NCI-H2081 treated with DMSO at 0.1 percent for 48 hours (cell line): ENCODE data around the gene NFAT5.
"Not testable (repeated sequence)": the region's sequence is repeated elsewhere in the genome, so short reads cannot be mapped to it uniquely, and the experiment has no call there.

Experiments used
- DNase-seq: peaks from one replicate; lab custom pipeline; 2025; lab: John Stamatoyannopoulos, UW

NFAT5 gene

GRCh38 chr16:69706256-69706974 is 140.6 kb downstream of the NFAT5 start:
- no peak for DNase-seq

GRCh38 chr16:69706975-69707340 is 141.2 kb downstream of the NFAT5 start:
- DNase-seq: no peak

GRCh38 chr16:69707920-69708683 is 142.3 kb downstream of the NFAT5 start:
- no peak for DNase-seq

- no peak for DNase-seq
Measured at GRCh38 chr16:69709456-69710084, 143.8 kb downstream of the NFAT5 start.

GRCh38 chr16:69711115-69711740 is 145.5 kb downstream of the NFAT5 start:
- no peak for DNase-seq

GRCh38 chr16:69712277-69712676 is 146.5 kb downstream of the NFAT5 start:
- no peak for DNase-seq

- no peak for DNase-seq
Measured at GRCh38 chr16:69712914-69713581, 147.3 kb downstream of the NFAT5 start.

GRCh38 chr16:69717066-69717465 is 151.3 kb downstream of the NFAT5 start:
- no peak for DNase-seq

- DNase-seq: no peak
Measured at GRCh38 chr16:69718111-69718764, 152.5 kb downstream of the NFAT5 start.

- no peak for DNase-seq
Measured at GRCh38 chr16:69720822-69721430, 155.2 kb downstream of the NFAT5 start.

- no peak for DNase-seq
Measured at GRCh38 chr16:69721441-69721957, 155.7 kb downstream of the NFAT5 start.

GRCh38 chr16:69724414-69724873 is 158.7 kb downstream of the NFAT5 start:
- no peak for DNase-seq

GRCh38 chr16:69724981-69725479 is 159.3 kb downstream of the NFAT5 start:
- DNase-seq: no peak

- no peak for DNase-seq
Measured at GRCh38 chr16:69725480-69726312, 159.9 kb downstream of the NFAT5 start.

- peak; percentile 54 for DNase-seq
Measured at GRCh38 chr16:69726313-69727060, 160.7 kb downstream of the NFAT5 start, which contains the start of gene NQO1. TSS of gene NQO1 (minus strand) at chr16:69726560. CDS start at chr16:69726439, 121 bp downstream.

- DNase-seq: no peak
Measured at GRCh38 chr16:69727916-69728270, 162.1 kb downstream of the NFAT5 start.

- DNase-seq: not testable (repeated sequence)
Measured at GRCh38 chr16:69729030-69729429, 163.3 kb downstream of the NFAT5 start.

GRCh38 chr16:69731280-69731679 is 165.5 kb downstream of the NFAT5 start:
- DNase-seq: not testable (repeated sequence)

GRCh38 chr16:69732101-69732500 is 166.3 kb downstream of the NFAT5 start:
- DNase-seq: no peak
